A549 (cell line): ENCODE results near the gene CCDC134. TPM values are rescaled to one million over a fixed set of nuclear protein-coding genes. Genes with fewer than 3 reads are reported as not detected.

Experiments used
- ATAC-seq, 2 experiments: fragments of 200-7000 bp in 1 of 2; fragments of >200 bp in 1 of 2; cut with Nextera tagmentation in 1 of 2; cut with Tn5 transposase in 1 of 2; 3 replicates each; pipeline versions ENCODE4 v1.8.0 to v1.9.1; 2018 to 2020; ENCODE audit warnings: mild to moderate bottlenecking in 1 of 2, moderate library complexity in 1 of 2
- CTCF ChIA-PET: fragments of 300-600 bp; sonication (Branson Sonifier 250); formaldehyde crosslinking; extraction: SDS; loops from one replicate; lab custom pipeline; 2021; ENCODE audit warnings: antibody characterized with exemption, inconsistent platforms; lab: Yijun Ruan, JAX
- POLR2A ChIA-PET: fragments of 350-600 bp; formaldehyde crosslinking; extraction: SDS; loops from one replicate; lab custom pipeline; 2021; ENCODE audit warnings: antibody characterized with exemption, inconsistent platforms; lab: Yijun Ruan, JAX
- DNase-seq, 2 experiments: peaks; one replicate each; pipeline versions ENCODE4 v3.0.0 to v3.0.0-alpha.2; 2011 to 2016; ENCODE audit warnings: low read depth in 1 of 2, low spot score in 1 of 2
- FAIRE-seq: peaks from 2 replicates; lab custom pipeline; 2011; peaks lifted over from hg19 to GRCh38; lab: Jason Lieb, UNC
- H3K27ac ChIP-seq, 2 experiments: fragments of >200 bp; sonication (Bioruptor Twin); formaldehyde crosslinking; 3 replicates each; pipeline ENCODE4 v1.5.1; 2016 to 2017
- H3K4me1 ChIP-seq: fragments of >200 bp; sonication (Bioruptor Twin); formaldehyde crosslinking; 3 replicates; pipeline ENCODE4 v1.6.1; 2016
- H3K4me2 ChIP-seq: fragments of >200 bp; sonication (Bioruptor Twin); formaldehyde crosslinking; 3 replicates; pipeline ENCODE4 v1.6.1; 2016
- H3K4me3 ChIP-seq: fragments of >200 bp; sonication (Bioruptor Twin); formaldehyde crosslinking; 3 replicates; pipeline ENCODE4 v1.5.1; 2016
- H3K9me3 ChIP-seq: fragments of >200 bp; sonication (Bioruptor Twin); formaldehyde crosslinking; 3 replicates; pipeline ENCODE4 v1.6.1; 2016
- CEBPB ChIP-seq, 2 experiments: fragments of >200 bp in 1 of 2; sonication (Bioruptor Twin) in 1 of 2; formaldehyde crosslinking in 1 of 2; IDR thresholded peaks; 2 replicates each; pipeline ENCODE4 v1.6.1; 2012 to 2016
- CHD2 ChIP-seq: fragments of 150-350 bp; IDR thresholded peaks from 2 replicates; pipeline ENCODE4 v1.6.1; 2014; ENCODE audit warnings: low read length; ENCODE audit not compliant: partially characterized antibody
- CHD4 ChIP-seq: fragments of 200-600 bp; sonication (generic); IDR thresholded peaks from 2 replicates; pipeline ENCODE4 v1.6.1; 2016; ENCODE audit warnings: antibody characterized with exemption, mild to moderate bottlenecking, borderline replicate concordance
- EHMT2 ChIP-seq: fragments of 200-600 bp; sonication (generic); IDR thresholded peaks from 2 replicates; pipeline ENCODE4 v1.6.1; 2016; ENCODE audit warnings: antibody characterized with exemption, low read depth, mild to moderate bottlenecking, moderate library complexity
- FOSB ChIP-seq: fragments of 250-450 bp; sonication (Bioruptor Pico); IDR thresholded peaks from 2 replicates; pipeline ENCODE4 v1.5.0; 2020; ENCODE audit warnings: mild to moderate bottlenecking, moderate library complexity
- FOSL2 ChIP-seq, 2 experiments: fragments of 450-650 bp in 1 of 2; fragments of >200 bp in 1 of 2; sonication (Bioruptor Twin) in 1 of 2; formaldehyde crosslinking; IDR thresholded peaks; 2 replicates each; pipeline versions ENCODE4 v1.5.0 to v1.6.1; 2016 to 2020; ENCODE audit warnings: mild to moderate bottlenecking in 1 of 2, moderate library complexity in 1 of 2
- FOXS1 ChIP-seq: fragments of 250-450 bp; sonication (Bioruptor Pico); IDR thresholded peaks from 2 replicates; pipeline ENCODE4 v1.5.0; 2020; ENCODE audit warnings: mild to moderate bottlenecking, moderate library complexity
- JUN ChIP-seq, 2 experiments: fragments of >200 bp; sonication (Bioruptor Twin); formaldehyde crosslinking; IDR thresholded peaks; 2 replicates in 1 of 2; 3 replicates in 1 of 2; pipeline ENCODE4 v1.6.1; 2016 to 2017
- MYC ChIP-seq: IDR thresholded peaks from 2 replicates; pipeline ENCODE4 v1.6.1; 2012; ENCODE audit warnings: mild to moderate bottlenecking, inconsistent platforms, low read length, improper control_type of control experiment, borderline replicate concordance
- NFE2L2 ChIP-seq: fragments of 150-350 bp; conservative IDR thresholded peaks from 2 replicates; pipeline ENCODE4 v1.6.1; 2014; ENCODE audit warnings: low read length
- NR3C1 ChIP-seq: fragments of >200 bp; sonication (Bioruptor Twin); formaldehyde crosslinking; IDR thresholded peaks from 3 replicates; pipeline ENCODE4 v1.6.1; 2017
- PBX3 ChIP-seq: IDR thresholded peaks from 2 replicates; pipeline ENCODE4 v1.6.1; 2012
- RAD21 ChIP-seq, 2 experiments: fragments of >200 bp in 1 of 2; sonication (Bioruptor Twin) in 1 of 2; formaldehyde crosslinking in 1 of 2; IDR thresholded peaks in 1 of 2; conservative IDR thresholded peaks in 1 of 2; 2 replicates in 1 of 2; 3 replicates in 1 of 2; pipeline ENCODE4 v1.6.1; 2012 to 2018; ENCODE audit warnings: inconsistent platforms in 1 of 2
- REST ChIP-seq: fragments of 200-600 bp; sonication (generic); IDR thresholded peaks from 2 replicates; pipeline ENCODE4 v1.6.1; 2016; ENCODE audit warnings: antibody characterized with exemption, mild to moderate bottlenecking, moderate library complexity
- RFX5 ChIP-seq: fragments of 450-650 bp; IDR thresholded peaks from 2 replicates; pipeline ENCODE4 v1.7.1; 2014; ENCODE audit warnings: antibody characterized with exemption, mild to moderate bottlenecking, moderate library complexity
- TFCP2L1 ChIP-seq: fragments of 250-450 bp; sonication (Bioruptor Pico); IDR thresholded peaks from 2 replicates; pipeline ENCODE4 v1.5.0; 2021; ENCODE audit warnings: mild to moderate bottlenecking
- ZSCAN20 ChIP-seq: fragments of 250-450 bp; sonication (Bioruptor Pico); IDR thresholded peaks from 2 replicates; pipeline ENCODE4 v1.8.0; 2022; ENCODE audit warnings: mild to moderate bottlenecking, moderate library complexity
- WGBS: methylation state at CpG from one replicate; pipeline ENCODE4 v1.1.6; 2017; ENCODE audit errors: missing lambda C conversion rate; 5-methylcytosine and 5-hydroxymethylcytosine counted together
- polyA plus RNA-seq, 4 experiments: library from polyadenylated mRNA; depleted of rRNA in 3 of 4; stranded (reverse); fragments of >200 nt; fragmentation: RNase III in 1 of 4; extraction: RNeasy Plus Mini Kit Qiagen cat#74134 plus additional on column Dnase treatment in 1 of 4; gene quantifications; 2 replicates in 3 of 4; 3 replicates in 1 of 4; pipeline ENCODE4 v1.2.3, GENCODE V29; 2011 to 2017

Gene CCDC134
- polyA plus RNA-seq, 2 of the 4 experiments (the other 2 are of a cell fraction): 2.5 to 4.5 TPM

GRCh38 chr22:41779929-41780505 lies 20.5 kb upstream of the CCDC134 start (continued):
- TF ChIP-seq REST: no peak

GRCh38 chr22:41780746-41781505 lies 19.6 kb upstream of the CCDC134 start:
- ATAC-seq (no peak; a peak in 1 of 6 replicates), FAIRE-seq (no peak), DNase-seq (no peak)
- no peak overlapping the region for H3K27ac ChIP-seq
- TF ChIP-seq JUN (IDR thresholded peaks at IDR 0.05): no peak
- TF ChIP-seq TFCP2L1 (CRISPR knock-in tag): no peak
- no peak overlapping the region for H3K4me3 ChIP-seq
- CTCF ChIA-PET: interaction anchor here (0.7 kb wide), 1 partner anchor 38 kb away, joined by 3 read pairs; no protein-coding TSS in a partner anchor
- no peaks in the 10 kb centered on the region for H3K9me3 ChIP-seq
- H3K4me1 ChIP-seq: no peaks in the 10 kb centered on the region
- POLR2A ChIA-PET: no interaction called here
- no peak overlapping the region for H3K4me2 ChIP-seq
- WGBS: 81% methylated on average over 11 of the region's 11 CpGs

- FAIRE-seq (no peak), ATAC-seq (no peak), DNase-seq (no peak)
- no CpG with 5 or more reads among the region's 1 CpG for WGBS
- no peaks in the 10 kb centered on the region for H3K4me1 ChIP-seq
- H3K4me3 ChIP-seq: no peak overlapping the region
- H3K27ac ChIP-seq: no peak overlapping the region
- TF ChIP-seq RFX5: no peak
- TF ChIP-seq RAD21 (conservative IDR thresholded peaks at IDR 0.05 in 1 of 2, IDR thresholded peaks at IDR 0.05 in 1 of 2): no peak
- TF ChIP-seq PBX3: no peak
- TF ChIP-seq EHMT2: no peak
- no peak for TF ChIP-seq ZSCAN20 (CRISPR knock-in tag)
- TF ChIP-seq REST: no peak
- TF ChIP-seq MYC: no peak
- TF ChIP-seq FOSB (CRISPR knock-in tag): no peak
- TF ChIP-seq NR3C1: no peak
- no peak for TF ChIP-seq FOXS1 (CRISPR knock-in tag)
- no peak for TF ChIP-seq FOSL2 (IDR thresholded peaks at IDR 0.05)
- no peak for TF ChIP-seq FOSL2 (CRISPR knock-in tag; IDR thresholded peaks at IDR 0.05)
- TF ChIP-seq NFE2L2: no peak
- TF ChIP-seq CHD4: no peak
- no peak for TF ChIP-seq CEBPB (IDR thresholded peaks at IDR 0.05)
- TF ChIP-seq CHD2: no peak
- ChIA-PET POLR2A (interaction anchor here (1.5 kb wide), 1 partner anchor 20 kb away, joined by 4 read pairs; the partner anchor contains the start of gene CCDC134), CTCF (interaction anchor here (1.5 kb wide), 1 partner anchor 85 kb away, joined by 5 read pairs; no protein-coding TSS in a partner anchor)
- no peaks in the 10 kb centered on the region for H3K9me3 ChIP-seq
- H3K4me2 ChIP-seq: no peak overlapping the region
Measured at GRCh38 chr22:41781507-41781906, 19.0 kb upstream of the CCDC134 start.
